Ascending aorta (tissue), 2 donors: ENCODE measurements around the gene C1orf159. TPM values are rescaled to one million over a fixed set of nuclear protein-coding genes. Genes with fewer than 3 reads are reported as not detected.
"Not testable (repeated sequence)": the region's sequence is repeated elsewhere in the genome, so short reads cannot be mapped to it uniquely, and the experiment has no call there.

Source experiments
- DNase-seq, 2 donors: peaks; one replicate each; pipeline ENCODE4 v3.0.0-alpha.2; 2019; ENCODE audit warnings: low spot score in 2 of 2
- H3K27ac ChIP-seq, 2 donors: fragments of 200-600 bp; sonication (generic); one replicate each; pipeline ENCODE4 v1.5.1; 2016 to 2017; ENCODE audit warnings: mild to moderate bottlenecking in 1 of 2
- H3K27me3 ChIP-seq: fragments of 200-600 bp; sonication (generic); one replicate; pipeline ENCODE4 v1.5.1; 2017
- H3K36me3 ChIP-seq, 2 donors: fragments of 200-600 bp; sonication (generic); one replicate each; pipeline ENCODE4 v1.5.1; 2016
- H3K4me1 ChIP-seq, 2 donors: fragments of 200-600 bp; sonication (generic); one replicate each; pipeline ENCODE4 v1.5.1; 2016 to 2017; ENCODE audit warnings: mild to moderate bottlenecking in 1 of 2
- H3K4me3 ChIP-seq, 2 donors: fragments of 200-600 bp; sonication (generic); one replicate each; pipeline ENCODE4 v1.5.1; 2016 to 2017; ENCODE audit warnings: mild to moderate bottlenecking in 1 of 2
- H3K9me3 ChIP-seq, 2 donors: fragments of 200-600 bp; sonication (generic); one replicate each; pipeline ENCODE4 v1.5.1; 2016
- intact Hi-C: fragments of 100-400 bp; cut with DNase I; formaldehyde crosslinking; loops from one replicate; pipeline ENCODE4 v1.15.1; 2023
- total RNA-seq: library from RNA; depleted of rRNA; stranded (reverse); fragments of >200 nt; gene quantifications from one replicate; pipeline ENCODE4 v1.1.0, GENCODE V29; 2016
- TF ChIP-seq, protein P1 (sequence below), 3 experiments: fragments of 200-600 bp in 2 of 3; fragments of 450-650 bp in 1 of 3; sonication (generic) in 2 of 3; IDR thresholded peaks; one replicate each; pipeline ENCODE4 v1.5.1; 2016 to 2019; ENCODE audit warnings: antibody characterized with exemption in 3 of 3, mild to moderate bottlenecking in 1 of 3, moderate library complexity in 1 of 3

C1orf159 gene
- total RNA-seq, 1 donor from 2014 or later, result 23.7 TPM

DNA sequence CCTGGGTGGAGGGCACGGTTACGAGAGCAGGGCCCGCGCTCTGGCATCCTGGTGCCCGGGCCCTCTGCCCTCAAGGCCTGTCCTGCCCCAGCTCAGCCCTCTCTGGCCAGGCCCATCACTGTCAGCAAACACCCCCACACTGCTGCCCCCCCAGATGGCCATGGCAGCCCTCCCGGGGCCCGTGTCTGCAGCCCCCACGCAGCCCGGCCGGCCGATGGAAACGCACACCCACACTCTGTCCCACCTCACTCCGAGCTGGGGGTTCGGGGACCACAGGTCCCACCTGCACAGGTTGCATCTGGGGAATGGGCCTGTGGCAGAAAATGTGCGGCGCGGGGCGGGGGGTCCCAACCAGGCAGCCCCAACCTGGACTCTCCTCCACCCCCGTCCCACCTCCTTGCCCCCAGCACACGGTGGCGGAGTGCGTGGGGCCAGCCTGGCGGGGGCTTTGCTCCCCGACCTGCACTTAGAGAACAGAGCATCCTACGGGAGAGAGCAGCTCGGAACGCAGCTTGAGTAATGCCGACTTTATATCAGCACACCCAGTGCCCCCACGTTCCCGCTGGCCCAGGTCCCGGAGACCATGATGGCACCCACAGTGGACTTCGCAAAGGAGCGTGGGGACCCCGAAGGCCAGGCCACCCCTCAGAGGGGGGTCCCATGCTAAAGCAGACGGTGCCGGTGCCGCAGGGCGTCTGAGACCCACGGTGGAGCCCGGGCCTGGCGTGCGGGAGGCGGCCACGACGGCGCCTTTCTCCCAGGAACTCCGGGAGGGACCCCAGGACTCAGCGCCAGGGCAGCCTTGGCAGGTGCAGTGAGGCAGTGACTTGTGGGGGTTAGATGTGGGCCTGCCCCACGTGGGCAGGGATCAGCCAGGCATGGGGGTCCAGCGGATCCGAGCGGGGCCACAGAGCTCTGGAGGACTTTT is 34.3 kb downstream of the C1orf159 start:
- H3K36me3 ChIP-seq, result no peaks in the 10 kb centered on the region
- peaks cover 0 to 9% of the 10 kb centered on the region in 2 donors for H3K4me1 ChIP-seq
- no peaks in the 10 kb centered on the region for H3K9me3 ChIP-seq
- intact Hi-C loops, result no loop called here
- peak in 1 of 2 donors; percentile 58 for DNase-seq
- no peak overlapping the region for H3K27ac ChIP-seq
- TF ChIP-seq, protein P1, sequence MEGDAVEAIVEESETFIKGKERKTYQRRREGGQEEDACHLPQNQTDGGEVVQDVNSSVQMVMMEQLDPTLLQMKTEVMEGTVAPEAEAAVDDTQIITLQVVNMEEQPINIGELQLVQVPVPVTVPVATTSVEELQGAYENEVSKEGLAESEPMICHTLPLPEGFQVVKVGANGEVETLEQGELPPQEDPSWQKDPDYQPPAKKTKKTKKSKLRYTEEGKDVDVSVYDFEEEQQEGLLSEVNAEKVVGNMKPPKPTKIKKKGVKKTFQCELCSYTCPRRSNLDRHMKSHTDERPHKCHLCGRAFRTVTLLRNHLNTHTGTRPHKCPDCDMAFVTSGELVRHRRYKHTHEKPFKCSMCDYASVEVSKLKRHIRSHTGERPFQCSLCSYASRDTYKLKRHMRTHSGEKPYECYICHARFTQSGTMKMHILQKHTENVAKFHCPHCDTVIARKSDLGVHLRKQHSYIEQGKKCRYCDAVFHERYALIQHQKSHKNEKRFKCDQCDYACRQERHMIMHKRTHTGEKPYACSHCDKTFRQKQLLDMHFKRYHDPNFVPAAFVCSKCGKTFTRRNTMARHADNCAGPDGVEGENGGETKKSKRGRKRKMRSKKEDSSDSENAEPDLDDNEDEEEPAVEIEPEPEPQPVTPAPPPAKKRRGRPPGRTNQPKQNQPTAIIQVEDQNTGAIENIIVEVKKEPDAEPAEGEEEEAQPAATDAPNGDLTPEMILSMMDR (IDR thresholded peaks at IDR 0.05), result no peak
- H3K4me3 ChIP-seq, result no peak overlapping the region
- H3K27me3 ChIP-seq, result no peaks in the 10 kb centered on the region

DNA sequence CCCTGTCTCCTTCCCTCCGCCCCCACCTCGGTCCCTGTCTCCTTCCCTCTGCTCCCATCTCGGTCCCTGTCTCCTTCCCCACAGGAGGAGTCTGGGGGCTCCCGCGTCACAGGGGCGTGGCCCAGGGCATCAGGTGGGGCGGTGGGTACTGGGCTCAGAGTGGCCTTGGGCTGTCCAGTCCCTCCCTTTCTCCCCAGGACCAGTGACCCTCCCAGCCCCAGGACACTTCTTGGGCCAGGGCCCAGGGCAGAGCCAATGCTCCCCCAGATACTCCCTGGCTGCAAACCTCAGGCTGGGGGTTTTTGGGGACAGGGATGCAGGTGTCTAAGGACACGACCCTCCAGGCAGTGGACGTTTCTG is 35.0 kb downstream of the C1orf159 start:
- intact Hi-C loops, result no loop called here
- TF ChIP-seq, protein P1 (IDR thresholded peaks at IDR 0.05), result no peak
- H3K4me1 ChIP-seq, result peaks cover 0 to 9% of the 10 kb centered on the region in 2 donors
- no peak overlapping the region for H3K4me3 ChIP-seq
- H3K9me3 ChIP-seq, result no peaks in the 10 kb centered on the region
- DNase-seq, result no peak
- H3K27me3 ChIP-seq, result no peaks in the 10 kb centered on the region
- no peaks in the 10 kb centered on the region for H3K36me3 ChIP-seq
- H3K27ac ChIP-seq, result no peak overlapping the region

DNA sequence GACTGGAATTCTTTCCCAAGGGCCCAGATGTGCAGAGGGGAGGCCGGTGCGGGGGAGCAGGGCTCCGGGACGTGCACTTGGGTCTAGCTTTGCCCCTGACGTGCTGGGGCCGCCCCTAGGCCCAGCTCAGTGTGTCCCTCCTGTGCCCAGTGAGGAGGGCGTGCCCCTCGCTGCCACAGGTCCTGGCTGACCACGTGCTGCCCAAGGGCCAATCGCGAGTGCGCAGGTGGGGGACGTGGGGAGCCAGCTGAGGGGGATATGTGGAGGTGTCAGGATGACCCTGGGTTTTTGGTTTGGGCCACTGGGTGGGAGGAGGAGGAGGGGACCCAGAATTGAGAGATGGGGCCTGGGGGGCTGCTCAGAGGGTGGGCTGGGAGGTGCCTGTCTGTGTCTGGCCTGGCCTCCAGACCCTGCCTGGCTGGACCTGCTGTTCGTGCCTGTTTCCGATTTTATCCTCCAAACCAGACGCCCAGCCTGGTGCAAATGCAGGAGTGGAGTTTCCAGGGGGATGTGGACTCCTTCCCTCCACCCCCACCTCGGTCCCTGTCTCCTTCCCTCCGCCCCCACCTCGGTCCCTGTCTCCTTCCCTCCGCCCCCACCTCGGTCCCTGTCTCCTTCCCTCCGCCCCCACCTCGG is 35.6 kb downstream of the C1orf159 start:
- TF ChIP-seq, protein P1 (IDR thresholded peaks at IDR 0.05), result no peak
- no peaks in the 10 kb centered on the region for H3K9me3 ChIP-seq
- H3K4me3 ChIP-seq, result peak overlapping the region; percentile 19 to 53
- DNase-seq, result peak in 1 of 2 donors; percentile 68
- H3K27ac ChIP-seq, result no peak overlapping the region
- no peaks in the 10 kb centered on the region for H3K27me3 ChIP-seq
- intact Hi-C loops, result no loop called here
- peaks cover 0 to 9% of the 10 kb centered on the region in 2 donors for H3K4me1 ChIP-seq
- H3K36me3 ChIP-seq, result no peaks in the 10 kb centered on the region

DNA sequence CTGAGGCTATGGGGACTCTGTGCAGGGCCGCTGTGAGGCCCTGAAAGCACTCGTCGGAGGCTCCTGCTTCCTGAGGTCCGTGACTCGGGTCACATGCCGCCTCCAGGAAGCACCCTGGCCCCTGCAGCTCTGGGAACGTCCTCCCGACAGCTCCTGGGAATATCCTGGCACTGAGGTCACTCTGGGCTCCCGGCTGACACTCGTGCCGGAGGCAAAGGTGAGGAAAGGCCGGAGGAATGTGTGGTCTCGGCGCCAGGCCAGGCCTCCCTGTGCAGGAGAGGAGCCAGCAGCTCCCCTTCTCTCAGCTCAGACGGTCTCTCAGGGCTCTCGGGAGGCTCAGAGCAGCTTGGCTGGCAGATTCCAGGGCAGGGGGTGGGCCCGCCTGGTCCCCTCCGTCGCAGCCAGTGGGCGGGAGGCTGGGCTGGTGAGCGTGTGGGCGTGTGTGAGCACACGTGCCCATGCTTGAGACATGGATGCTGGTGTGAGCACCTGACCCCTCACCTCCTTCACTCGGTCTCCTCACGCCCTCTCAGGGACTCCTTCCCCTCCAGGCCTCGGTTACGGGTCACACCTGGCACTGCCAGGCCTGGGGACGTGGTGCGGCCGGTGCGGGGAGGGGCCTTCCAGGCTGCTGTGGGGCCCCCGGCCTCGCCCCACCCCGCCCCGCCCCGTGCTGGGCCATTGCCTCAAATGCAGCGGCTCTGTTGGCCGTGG is 36.3 kb downstream of the C1orf159 start:
- H3K4me3 ChIP-seq, result peak overlapping the region; percentile 19 to 53
- DNase-seq, result peak; percentile 33 to 72
- no peak overlapping the region for H3K27ac ChIP-seq
- no peaks in the 10 kb centered on the region for H3K36me3 ChIP-seq
- H3K9me3 ChIP-seq, result no peaks in the 10 kb centered on the region
- intact Hi-C loops, result no loop called here
- TF ChIP-seq, protein P1 (IDR thresholded peaks at IDR 0.05), result no peak
- H3K4me1 ChIP-seq, result peaks cover 0 to 9% of the 10 kb centered on the region in 2 donors
- H3K27me3 ChIP-seq, result no peaks in the 10 kb centered on the region

DNA sequence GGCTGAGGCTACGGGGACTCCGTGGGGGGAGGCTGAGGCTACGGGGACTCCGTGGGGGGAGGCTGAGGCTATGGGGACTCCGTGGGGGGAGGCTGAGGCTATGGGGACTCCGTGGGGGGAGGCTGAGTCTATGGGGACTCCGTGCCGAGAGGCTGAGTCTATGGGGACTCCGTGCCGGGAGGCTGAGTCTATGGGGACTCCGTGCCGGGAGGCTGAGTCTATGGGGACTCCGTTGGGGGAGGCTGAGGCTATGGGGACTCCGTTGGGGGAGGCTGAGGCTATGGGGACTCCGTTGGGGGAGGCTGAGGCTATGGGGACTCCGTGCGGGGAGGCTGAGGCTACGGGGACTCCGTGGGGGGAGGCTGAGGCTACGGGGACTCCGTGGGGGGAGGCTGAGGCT is 38.5 kb downstream of the C1orf159 start:
- H3K27ac ChIP-seq, H3K9me3 ChIP-seq, H3K4me1 ChIP-seq, H3K27me3 ChIP-seq, DNase-seq, H3K4me3 ChIP-seq, intact Hi-C loops, H3K36me3 ChIP-seq: not testable (repeated sequence)
